Psoas muscle (tissue), 8 donors: ENCODE measurements around the gene SMAD1. TPM values are rescaled to one million over a fixed set of nuclear protein-coding genes. Genes with fewer than 3 reads are reported as not detected.

Experiments
- ATAC-seq, 4 donors: fragments of 200-7000 bp; cut with Tn5 transposase; one replicate each; pipeline ENCODE4 v1.9.1; 2020; ENCODE audit warnings: moderate library complexity in 3 of 4, mild to moderate bottlenecking in 2 of 4
- DNase-seq, 2 donors: peaks; one replicate each; pipeline ENCODE4 v3.0.0-alpha.2; 2020
- H3K27ac ChIP-seq: fragments of 200-600 bp; one replicate; pipeline ENCODE4 v1.8.0; 2022
- H3K27me3 ChIP-seq, 3 donors: fragments of 200-600 bp in 1 of 3; one replicate each; pipeline versions ENCODE4 v1.6.1 to v1.8.0; 2013 to 2022; ENCODE audit warnings: low read length in 2 of 3, mild to moderate bottlenecking in 2 of 3, moderate library complexity in 1 of 3; ENCODE audit not compliant: insufficient read depth in 3 of 3
- H3K36me3 ChIP-seq, 2 donors: fragments of 200-600 bp in 1 of 2; one replicate each; pipeline versions ENCODE4 v1.6.1 to v1.8.0; 2013 to 2022; ENCODE audit warnings: low read depth in 1 of 2, mild to moderate bottlenecking in 1 of 2, moderate library complexity in 1 of 2; ENCODE audit not compliant: insufficient read depth in 1 of 2
- H3K4me1 ChIP-seq: fragments of 200-600 bp; one replicate; pipeline ENCODE4 v1.8.0; 2022
- H3K4me3 ChIP-seq: fragments of 200-600 bp; one replicate; pipeline ENCODE4 v1.8.0; 2022; ENCODE audit warnings: mild to moderate bottlenecking
- H3K9me3 ChIP-seq: fragments of 200-600 bp; one replicate; pipeline ENCODE4 v1.8.0; 2022
- CTCF ChIP-seq: fragments of 200-600 bp; IDR thresholded peaks from one replicate; pipeline ENCODE4 v1.8.0; 2022; ENCODE audit warnings: antibody characterized with exemption
- WGBS, 3 donors: extraction: QIAGEN DNeasy Blood & Tissue Kit; methylation state at CpG; one replicate each; pipeline versions ENCODE4 v1.1.6 to v1.1.7; 2013; 5-methylcytosine and 5-hydroxymethylcytosine counted together
- intact Hi-C, 2 donors: fragments of 100-400 bp; cut with DNase I; formaldehyde crosslinking; loops; one replicate each; pipeline versions ENCODE4 v1.11.0 to v1.14.2; 2022
- polyA plus RNA-seq, 3 donors: library from polyadenylated mRNA; stranded (reverse); fragments of 200-250 nt; gene quantifications; one replicate each; pipeline ENCODE4 v1.2.3, GENCODE V29; 2013
- total RNA-seq, 4 donors: library from RNA; stranded (reverse); fragmentation: NEBNext Ultra II Directional in 2 of 4; extraction: Animal tissue kit (Norgen Biotek cat#: 25700) in 2 of 4; gene quantifications; one replicate each; pipeline versions ENCODE4 v1.2.1 to v1.2.4, GENCODE V29; 2021 to 2023
- donor health status: healthy with polysubstance abuse.
- donor health status: DM: no; HTN: no; CAD: no; lungs with moderate emphysema.
- donor health status: Bipolar disorder and iron deficiency.
- donor health status: healthy.
- donor health status: DM: yes; HTN: yes; CAD: no.
- donor health status: DM: no; HTN: no; CAD: no.
- donor health status: DM: no; HTN: no; CAD: no.
- donor health status: DM: yes; HTN: yes; CAD: no.

SMAD1 gene
- total and polyA plus RNA-seq, 7 donors = 5.0 to 30.6 (median 17.2) TPM

DNA sequence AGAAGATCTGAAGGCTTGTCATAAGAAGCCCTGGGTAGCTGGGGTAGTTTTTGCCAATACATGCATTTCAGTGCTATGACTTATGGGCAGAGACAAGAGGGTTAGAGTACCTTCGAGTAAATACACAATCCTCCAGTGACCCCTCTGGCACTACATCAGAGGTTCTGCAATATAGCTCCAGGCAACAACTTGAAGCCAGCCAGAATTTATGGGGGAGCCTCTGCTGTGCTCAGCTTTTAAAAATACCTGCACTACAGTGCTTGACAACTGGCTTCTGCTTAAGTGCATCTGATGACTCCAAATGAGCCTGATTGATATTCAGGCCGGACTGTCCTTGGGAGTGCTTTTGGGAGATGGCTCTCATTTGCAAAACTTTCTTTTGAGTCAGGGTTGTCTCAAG lies 44.9 kb upstream of the SMAD1 start:
- WGBS, 3 donors = 24 to 32% (median 32%) methylated on average over 2 of the region's 2 CpGs
- no peaks in the 10 kb centered on the region for H3K36me3 ChIP-seq
- no peak overlapping the region for H3K4me3 ChIP-seq
- H3K4me1 ChIP-seq = peaks cover 9% of the 10 kb centered on the region
- no peak for DNase-seq
- H3K27me3 ChIP-seq = no peaks in the 10 kb centered on the region
- peaks cover 8% of the 10 kb centered on the region for H3K9me3 ChIP-seq
- ATAC-seq = peak in 1 of 4 donors; percentile 51
- H3K27ac ChIP-seq = no peak overlapping the region
- intact Hi-C loops = no loop called here
- no peak for TF ChIP-seq CTCF

GRCh38 chr4:145437466-145437865 lies 44.2 kb upstream of the SMAD1 start:
- H3K27ac ChIP-seq = no peak overlapping the region
- H3K27me3 ChIP-seq = no peaks in the 10 kb centered on the region
- TF ChIP-seq CTCF = no peak
- 56 to 76% (median 74%) methylated on average over 2 of the region's 2 CpGs for WGBS, 3 donors
- no peaks in the 10 kb centered on the region for H3K36me3 ChIP-seq
- DNase-seq (no peak), ATAC-seq (no peak)
- peaks cover 9% of the 10 kb centered on the region for H3K4me1 ChIP-seq
- no peak overlapping the region for H3K4me3 ChIP-seq
- H3K9me3 ChIP-seq = peaks cover 8% of the 10 kb centered on the region
- intact Hi-C loops = no loop called here

DNA sequence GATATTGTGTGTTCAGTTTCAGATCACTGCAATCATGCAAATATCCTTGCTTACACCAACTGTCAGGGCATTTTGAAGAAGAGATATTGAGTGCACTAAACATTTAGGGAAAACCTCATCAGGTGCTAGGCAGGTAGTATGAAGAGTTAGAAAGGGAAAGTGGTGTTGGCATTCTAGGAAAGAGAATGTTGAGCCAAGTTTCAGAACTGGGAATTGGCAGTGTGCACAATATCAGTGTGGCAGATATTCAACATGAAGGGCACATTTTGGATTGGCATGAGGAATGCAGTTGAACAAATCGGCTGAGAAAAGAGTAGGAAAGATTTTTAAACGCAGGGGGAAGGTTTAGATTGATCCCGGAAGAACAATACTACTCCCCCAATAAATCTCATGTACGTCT lies 43.4 kb upstream of the SMAD1 start:
- Histone ChIP-seq H3K36me3 (no peaks in the 10 kb centered on the region), H3K4me3 (no peak overlapping the region), H3K4me1 (peaks cover 9% of the 10 kb centered on the region), H3K27ac (no peak overlapping the region), H3K27me3 (no peaks in the 10 kb centered on the region), H3K9me3 (peaks cover 8% of the 10 kb centered on the region)
- intact Hi-C loops = no loop called here
- DNase-seq = no peak
- ATAC-seq = no peak
- no peak for TF ChIP-seq CTCF
- 23 to 58% (median 36%) methylated on average over 4 of the region's 4 CpGs for WGBS, 3 donors

DNA sequence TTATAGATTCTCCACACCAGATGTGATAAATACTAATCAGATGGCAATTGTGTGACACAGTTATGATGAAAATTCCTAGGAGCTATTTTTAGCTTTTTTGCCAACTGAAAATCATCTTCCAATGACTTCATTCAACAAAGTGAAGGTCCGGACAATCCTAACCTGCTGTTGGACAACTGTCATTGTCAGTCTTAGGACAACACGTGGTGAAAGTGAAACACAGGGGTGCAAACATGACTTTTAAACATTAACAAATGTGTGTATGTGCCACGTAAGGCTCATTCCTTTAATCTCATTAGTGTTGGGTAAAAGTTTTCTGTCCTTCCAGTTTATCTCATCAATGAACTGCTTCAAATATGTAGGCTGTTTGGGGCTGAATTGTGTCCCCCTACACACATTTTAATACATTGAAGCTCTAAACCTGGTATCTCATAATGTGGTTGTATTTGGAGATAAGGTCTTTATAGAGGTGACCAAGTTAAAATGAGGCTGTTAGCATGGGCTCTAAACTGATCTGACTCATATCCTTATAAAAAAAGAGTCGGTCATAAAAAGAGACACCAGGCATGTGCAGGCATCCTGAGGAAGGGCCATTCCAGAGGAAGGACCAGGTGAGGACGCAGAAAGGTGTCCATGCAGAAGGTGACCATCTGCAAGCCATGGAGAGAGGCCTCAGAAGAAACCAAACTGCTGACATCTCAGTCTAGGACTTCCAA lies 41.2 kb upstream of the SMAD1 start:
- Histone ChIP-seq H3K27ac (no peak overlapping the region), H3K9me3 (no peaks in the 10 kb centered on the region), H3K27me3 (no peaks in the 10 kb centered on the region), H3K4me3 (no peak overlapping the region), H3K4me1 (peaks cover 9% of the 10 kb centered on the region), H3K36me3 (no peaks in the 10 kb centered on the region)
- no peak for TF ChIP-seq CTCF
- DNase-seq (no peak), ATAC-seq (peak in 1 of 4 donors; percentile 47)
- intact Hi-C loops = no loop called here
- 50 to 70% (median 58%) methylated on average over 5 of the region's 5 CpGs for WGBS, 3 donors

DNA sequence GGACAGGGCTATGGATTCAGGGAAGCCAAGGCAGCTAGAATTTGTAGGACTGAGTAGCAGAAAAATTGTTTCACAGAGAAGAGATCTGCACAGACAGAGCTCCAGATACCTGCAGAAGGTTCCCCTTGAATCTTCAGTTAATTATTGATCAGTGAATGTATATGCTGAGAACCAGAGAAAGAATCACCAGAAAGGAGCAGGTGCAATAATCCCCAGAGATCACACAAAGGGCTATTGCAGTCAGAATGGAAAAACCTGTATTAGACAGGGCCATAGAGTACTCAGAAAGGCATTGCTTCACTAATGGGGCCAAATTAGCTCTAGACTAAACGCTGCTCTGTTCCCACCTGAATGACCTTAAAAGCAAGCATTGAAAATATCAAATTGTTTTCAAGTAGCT lies 35.5 kb upstream of the SMAD1 start:
- 84 to 92% (median 90%) methylated on average over 1 of the region's 1 CpG for WGBS, 3 donors
- no peaks in the 10 kb centered on the region for H3K4me1 ChIP-seq
- no peak for TF ChIP-seq CTCF
- no peaks in the 10 kb centered on the region for H3K27me3 ChIP-seq
- intact Hi-C loops = no loop called here
- no peaks in the 10 kb centered on the region for H3K9me3 ChIP-seq
- no peak overlapping the region for H3K4me3 ChIP-seq
- H3K27ac ChIP-seq = no peak overlapping the region
- ATAC-seq (no peak), DNase-seq (no peak)
- no peaks in the 10 kb centered on the region for H3K36me3 ChIP-seq
